Neutrophil (primary cell): ENCODE measurements around the gene SMARCC1.
"Not testable (repeated sequence)": the region's sequence is repeated elsewhere in the genome, so short reads cannot be mapped to it uniquely, and the experiment has no call there.

ENCODE experiments used
- H3K27ac ChIP-seq: fragments of 200-600 bp; sonication (generic); 2 replicates; pipeline ENCODE4 v1.5.1; 2016; ENCODE audit warnings: mild to moderate bottlenecking, moderate library complexity
- H3K27me3 ChIP-seq: fragments of 200-600 bp; sonication (generic); 2 replicates; pipeline ENCODE4 v1.6.0; 2016; ENCODE audit warnings: mild to moderate bottlenecking
- H3K36me3 ChIP-seq: fragments of 200-600 bp; sonication (generic); 2 replicates; pipeline ENCODE4 v1.5.1; 2017
- H3K4me1 ChIP-seq, 2 experiments: fragments of 200-600 bp in 1 of 2; sonication (generic) in 1 of 2; 1 replicate in 1 of 2; 2 replicates in 1 of 2; pipeline versions ENCODE4 v1.5.1 to v1.6.1; 2013 to 2016; ENCODE audit warnings: low read depth in 1 of 2, low read length in 1 of 2, mild to moderate bottlenecking in 1 of 2, moderate library complexity in 1 of 2; ENCODE audit not compliant: control insufficient read depth in 1 of 2, insufficient read depth in 1 of 2
- H3K4me3 ChIP-seq, 2 experiments: fragments of 200-600 bp in 1 of 2; sonication (generic) in 1 of 2; 1 replicate in 1 of 2; 2 replicates in 1 of 2; pipeline ENCODE4 v1.5.1; 2013 to 2016; ENCODE audit warnings: low read depth in 1 of 2, low read length in 1 of 2, mild to moderate bottlenecking in 1 of 2, moderate library complexity in 1 of 2
- H3K9me3 ChIP-seq: fragments of 200-600 bp; sonication (generic); 2 replicates; pipeline ENCODE4 v1.5.1; 2016
- CTCF ChIP-seq: fragments of 200-600 bp; sonication (generic); IDR thresholded peaks from 2 replicates; pipeline ENCODE4 v1.5.1; 2016; ENCODE audit warnings: antibody characterized with exemption

SMARCC1 gene

GRCh38 chr3:47731061-47731460 is 50.6 kb downstream of the SMARCC1 start:
- H3K36me3 ChIP-seq: peaks cover 52% of the 10 kb centered on the region
- no peak overlapping the region for H3K4me3 ChIP-seq
- no peaks in the 10 kb centered on the region for H3K4me1 ChIP-seq
- no peak for TF ChIP-seq CTCF
- no peak overlapping the region for H3K27ac ChIP-seq
- H3K27me3 ChIP-seq: no peaks in the 10 kb centered on the region
- H3K9me3 ChIP-seq: no peaks in the 10 kb centered on the region

- H3K27me3 ChIP-seq: no peaks in the 10 kb centered on the region
- H3K36me3 ChIP-seq: peaks cover 39% of the 10 kb centered on the region
- H3K4me3 ChIP-seq: no peak overlapping the region
- H3K9me3 ChIP-seq: no peaks in the 10 kb centered on the region
- no peaks in the 10 kb centered on the region for H3K4me1 ChIP-seq
- TF ChIP-seq CTCF: no peak
- H3K27ac ChIP-seq: no peak overlapping the region
Measured at GRCh38 chr3:47722859-47723258, 58.8 kb downstream of the SMARCC1 start.

GRCh38 chr3:47717448-47717847 is 64.2 kb downstream of the SMARCC1 start:
- not testable (repeated sequence) for H3K4me3 ChIP-seq, H3K4me1 ChIP-seq, H3K9me3 ChIP-seq, H3K27ac ChIP-seq, H3K27me3 ChIP-seq
- H3K36me3 ChIP-seq: peaks cover 50% of the 10 kb centered on the region

GRCh38 chr3:47716656-47717055 is 65.0 kb downstream of the SMARCC1 start:
- H3K4me3 ChIP-seq: no peak overlapping the region
- TF ChIP-seq CTCF: no peak
- no peaks in the 10 kb centered on the region for H3K27me3 ChIP-seq
- H3K27ac ChIP-seq: no peak overlapping the region
- peaks cover 50% of the 10 kb centered on the region for H3K36me3 ChIP-seq
- H3K9me3 ChIP-seq: no peaks in the 10 kb centered on the region
- no peaks in the 10 kb centered on the region for H3K4me1 ChIP-seq

- H3K27ac ChIP-seq: no peak overlapping the region
- peaks cover 56% of the 10 kb centered on the region for H3K36me3 ChIP-seq
- no peaks in the 10 kb centered on the region for H3K27me3 ChIP-seq
- H3K4me3 ChIP-seq: no peak overlapping the region
- no peak for TF ChIP-seq CTCF
- no peaks in the 10 kb centered on the region for H3K9me3 ChIP-seq
- H3K4me1 ChIP-seq: no peaks in the 10 kb centered on the region
Measured at GRCh38 chr3:47715928-47716327, 65.8 kb downstream of the SMARCC1 start.

GRCh38 chr3:47714606-47715005 is 67.1 kb downstream of the SMARCC1 start:
- Histone ChIP-seq H3K27ac (no peak overlapping the region), H3K36me3 (peaks cover 60% of the 10 kb centered on the region), H3K4me3 (no peak overlapping the region), H3K4me1 (no peaks in the 10 kb centered on the region), H3K9me3 (no peaks in the 10 kb centered on the region), H3K27me3 (no peaks in the 10 kb centered on the region)
- no peak for TF ChIP-seq CTCF
